Cardiac fibroblast (primary cell): ENCODE measurements around the gene GGA3.
A peak's percentile ranks its signal among the peaks of the same experiment; 100 is the strongest.

Experiments used
- DNase-seq, 2 donors: peaks; one replicate each; pipeline versions ENCODE4 v3.0.0 to v3.0.0-alpha.2; 2010; ENCODE audit warnings: low read depth in 2 of 2
- H3K4me3 ChIP-seq, 2 donors: replicated peaks in 1 of 2; 1 replicate in 1 of 2; 2 replicates in 1 of 2; pipeline ENCODE4 v1.5.1; 2011; ENCODE audit warnings: low read depth in 2 of 2, low read length in 2 of 2, mild to moderate bottlenecking in 2 of 2, moderate library complexity in 1 of 2
- CTCF ChIP-seq: IDR thresholded peaks from one replicate; pipeline ENCODE4 v1.5.1; 2011; ENCODE audit warnings: low read depth, mild to moderate bottlenecking, low read length, inconsistent platforms

GGA3 gene

DNA sequence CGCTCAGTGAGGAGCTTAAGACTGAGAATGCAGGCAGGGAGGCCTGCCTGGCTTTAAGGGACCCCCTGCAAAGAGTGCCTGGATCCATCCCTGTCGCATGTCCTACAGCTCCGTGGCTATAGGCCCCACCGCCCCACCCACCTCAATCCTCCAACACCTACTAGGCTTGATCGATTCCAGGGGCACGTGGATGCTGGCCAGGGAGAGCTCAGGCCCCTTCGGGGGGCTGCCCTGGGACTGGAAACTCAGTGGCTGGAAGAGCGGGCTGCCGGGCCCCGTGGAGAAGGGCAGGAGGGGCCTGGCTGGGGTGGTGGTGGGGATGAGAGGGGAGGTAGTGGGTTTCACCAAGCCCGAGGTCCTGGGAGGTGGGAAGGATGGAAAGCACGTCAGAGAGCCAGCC is 22.2 kb downstream of the GGA3 start:
- H3K4me3 ChIP-seq, result no peak overlapping the region
- no peak for TF ChIP-seq CTCF
- DNase-seq, result no peak

- no peak overlapping the region for H3K4me3 ChIP-seq
- DNase-seq, result peak; percentile 73 to 76
- TF ChIP-seq CTCF, result peak; percentile 86
Measured at GRCh38 chr17:75238684-75239191, 22.7 kb downstream of the GGA3 start.

GRCh38 chr17:75238020-75238580 is 23.3 kb downstream of the GGA3 start:
- H3K4me3 ChIP-seq, result no peak overlapping the region
- DNase-seq, result no peak
- no peak for TF ChIP-seq CTCF

DNA sequence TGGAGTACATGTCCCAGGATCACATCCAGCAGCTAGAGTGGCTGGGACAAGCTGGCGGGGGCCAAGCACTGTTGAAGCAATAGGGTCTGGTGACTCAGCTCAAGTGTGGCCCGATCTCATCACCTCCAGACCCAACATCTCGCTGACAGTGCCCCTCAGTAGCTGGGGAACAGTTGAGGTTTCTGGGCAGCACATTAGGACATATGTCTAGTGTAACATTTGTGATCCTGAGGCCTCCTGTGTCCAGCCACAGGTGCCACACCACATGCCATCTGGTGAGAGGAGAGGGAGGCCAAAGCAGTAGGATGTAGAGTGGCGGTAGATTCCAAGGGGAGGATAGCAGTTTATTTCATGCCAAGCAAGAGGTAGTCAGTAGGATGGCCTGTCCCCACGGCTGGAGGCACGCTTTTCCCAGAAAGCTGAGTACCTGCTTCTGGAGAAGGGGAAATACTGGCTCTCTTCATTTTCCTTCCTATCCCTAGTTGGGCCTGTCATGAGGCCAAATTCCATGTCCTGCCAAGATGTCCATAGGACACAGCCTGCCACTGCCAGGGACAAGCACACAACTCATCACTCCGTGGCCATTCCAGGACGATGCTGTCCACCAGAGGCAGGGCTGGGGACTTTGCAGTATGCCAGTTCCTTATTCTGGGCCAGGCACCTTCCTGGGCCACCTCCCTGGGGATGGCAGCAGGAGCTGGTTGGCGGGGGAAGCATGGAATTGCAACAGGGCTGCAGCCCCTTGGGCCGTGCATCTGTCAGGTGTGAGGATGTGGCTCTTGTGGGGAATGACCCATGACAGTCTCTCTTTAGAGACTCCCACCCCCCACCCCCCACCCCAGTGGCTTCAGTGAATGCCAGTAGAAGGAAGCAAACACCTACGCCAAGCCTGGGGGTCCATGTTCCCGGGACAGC is 24.0 kb downstream of the GGA3 start:
- H3K4me3 ChIP-seq, result no peak overlapping the region
- no peak for DNase-seq
- TF ChIP-seq CTCF, result no peak

DNA sequence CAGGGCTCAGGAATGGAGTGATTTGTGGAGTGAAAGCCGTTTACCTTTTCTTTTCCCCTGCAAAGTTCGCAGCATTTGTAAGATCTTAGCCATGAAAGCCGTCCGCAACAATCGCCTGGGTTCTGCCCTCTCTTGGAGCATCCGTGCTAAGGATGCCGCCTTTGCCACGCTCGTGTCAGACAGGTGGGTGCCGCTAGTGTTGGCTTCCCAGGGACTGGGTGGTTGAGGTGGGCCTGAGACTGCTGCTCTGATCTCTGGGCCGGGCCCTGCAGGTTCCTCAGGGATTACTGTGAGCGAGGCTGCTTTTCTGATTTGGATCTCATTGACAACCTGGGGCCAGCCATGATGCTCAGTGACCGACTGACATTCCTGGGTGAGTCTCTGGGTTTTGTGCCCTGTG is 28.6 kb downstream of the GGA3 start:
- TF ChIP-seq CTCF, result no peak
- no peak for DNase-seq

GRCh38 chr17:75231741-75232464 is 29.5 kb downstream of the GGA3 start:
- no peak for TF ChIP-seq CTCF
- no peak overlapping the region for H3K4me3 ChIP-seq
- no peak for DNase-seq

More for the DNA sequence above, 28.6 kb downstream of the GGA3 start:
- no peak overlapping the region for H3K4me3 ChIP-seq
